Activated T-cell treated with anti-CD3 and anti-CD28 coated beads, Interleukin-2, amount 50 U/mL, for 1 hour (primary cell): ENCODE data around the gene IDH1.
"Not testable (repeated sequence)": the region's sequence is repeated elsewhere in the genome, so short reads cannot be mapped to it uniquely, and the experiment has no call there.

Experiments
- DNase-seq: peaks from one replicate; pipeline ENCODE4 v3.0.0-alpha.2; 2020

IDH1 gene

GRCh38 chr2:208254871-208255556 is at the start of gene IDH1:
IDH1 (minus strand) TSS chr2:208255071; CDS start chr2:208251551, 3,520 bp downstream.
- DNase-seq: peak; percentile 96

- DNase-seq: no peak
These were observed 49.3 kb upstream of the IDH1 start for GRCh38 chr2:208304157-208304556.

GRCh38 chr2:208300847-208301618 is 46.2 kb upstream of the IDH1 start:
- no peak for DNase-seq

- DNase-seq: no peak
These were observed 43.1 kb upstream of the IDH1 start for GRCh38 chr2:208297961-208298360.

- no peak for DNase-seq
These were observed 41.7 kb upstream of the IDH1 start for GRCh38 chr2:208296610-208297009.

GRCh38 chr2:208295834-208296233 is 41.0 kb upstream of the IDH1 start:
- DNase-seq: no peak

GRCh38 chr2:208294482-208295024 is 39.7 kb upstream of the IDH1 start:
- DNase-seq: no peak

- DNase-seq: no peak
These were observed 31.0 kb upstream of the IDH1 start for GRCh38 chr2:208285853-208286252.

- no peak for DNase-seq
These were observed 26.1 kb upstream of the IDH1 start for GRCh38 chr2:208280933-208281332.

GRCh38 chr2:208280234-208280633 is 25.4 kb upstream of the IDH1 start:
- no peak for DNase-seq

GRCh38 chr2:208279236-208279635 is 24.4 kb upstream of the IDH1 start:
- DNase-seq: no peak

- no peak for DNase-seq
These were observed 23.7 kb upstream of the IDH1 start for GRCh38 chr2:208278549-208278948.

- no peak for DNase-seq
These were observed 19.9 kb upstream of the IDH1 start for GRCh38 chr2:208274748-208275147.

- DNase-seq: no peak
These were observed 14.2 kb upstream of the IDH1 start for GRCh38 chr2:208269091-208269490.

- no peak for DNase-seq
These were observed 13.5 kb upstream of the IDH1 start for GRCh38 chr2:208268156-208268952.

GRCh38 chr2:208267526-208267925 is 12.7 kb upstream of the IDH1 start:
- not testable (repeated sequence) for DNase-seq

- DNase-seq: no peak
These were observed 12.1 kb upstream of the IDH1 start for GRCh38 chr2:208266936-208267335.

- DNase-seq: no peak
These were observed 11.7 kb upstream of the IDH1 start for GRCh38 chr2:208266553-208266893.

GRCh38 chr2:208265801-208266552 is 11.1 kb upstream of the IDH1 start, which contains the start of gene PIKFYVE:
PIKFYVE (plus strand) TSS chr2:208266255; CDS start chr2:208271520, 5,265 bp downstream.
- DNase-seq: peak; percentile 82

GRCh38 chr2:208265371-208265800 is 10.5 kb upstream of the IDH1 start:
- DNase-seq: peak; percentile 43

- not testable (repeated sequence) for DNase-seq
These were observed 2.3 kb upstream of the IDH1 start for GRCh38 chr2:208256849-208257813.
